Measurements from ENCODE around the gene BDH2. TPM values are rescaled to one million over a fixed set of nuclear protein-coding genes. Genes with fewer than 3 reads are reported as not detected.
A peak's percentile ranks its signal among the peaks of the same experiment; 100 is the strongest.

The BDH2 gene
- polyA plus RNA-seq, 1 of the 3 experiments (the other 2 are of a cell fraction): 57.8 TPM

DNA sequence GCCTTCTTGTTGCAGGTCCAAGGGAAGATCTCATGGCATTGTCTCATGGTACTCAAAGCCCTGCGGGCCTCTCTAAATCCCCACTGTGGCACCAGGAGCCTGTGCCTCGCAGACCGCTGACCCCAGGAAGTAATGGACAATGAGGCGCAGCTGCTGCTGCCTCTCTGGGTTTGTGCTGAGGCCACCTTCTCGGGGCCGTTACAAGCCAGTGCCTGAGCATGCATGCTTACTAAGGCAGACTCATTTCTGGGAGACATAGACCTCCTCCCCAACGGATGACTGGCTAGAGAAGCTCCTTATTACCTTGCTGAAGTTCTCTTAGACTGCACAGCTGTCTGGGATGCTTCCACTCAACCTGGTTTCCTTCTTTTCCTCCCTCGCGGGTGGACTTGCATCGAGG, 1.3 kb downstream of the BDH2 start:
- H3K9me3 ChIP-seq: no peaks in the 10 kb centered on the region
- WGBS (ENCODE audit: low lambda C conversion rate): 88% methylated on average over 9 of the region's 10 CpGs
- H3K4me3 ChIP-seq (ENCODE audit: low read depth in 2 of 2, low read length in 1 of 2): peak overlapping the region; percentile 58 to 62; a peak in 3 of 4 replicates
- no peaks in the 10 kb centered on the region for H3K27me3 ChIP-seq (ENCODE audit: insufficient read depth)
- DNase-seq: no peak
- H2AFZ ChIP-seq (ENCODE audit: low read depth): no peak overlapping the region
- CTCF ChIA-PET: interaction anchor here (0.7 to 3.0 kb wide), 8 partner anchors 9 to 667 kb away, joined by 3 to 26 read pairs (median 12); no protein-coding TSS in a partner anchor
- peaks cover 5 to 8% of the 10 kb centered on the region in 2 experiments for H3K36me3 ChIP-seq (replicated peaks in 1 of 2; ENCODE audit: control insufficient read depth in 1 of 2, insufficient read depth in 2 of 2, low read length in 1 of 2)
- H3K4me2 ChIP-seq: peak overlapping the region; percentile 84
- TF ChIP-seq CHD2 (IDR thresholded peaks at IDR 0.05; ENCODE audit: low read length, partially characterized antibody): no peak
- no peak for TF ChIP-seq EZH2phosphoT487 (IDR thresholded peaks at IDR 0.05; ENCODE audit: borderline replicate concordance, low read depth)
- TF ChIP-seq JUND (IDR thresholded peaks at IDR 0.05): no peak
- no peak for TF ChIP-seq TEAD4 (IDR thresholded peaks at IDR 0.05; ENCODE audit: borderline replicate concordance, insufficient read depth)
- TF ChIP-seq, protein P1, sequence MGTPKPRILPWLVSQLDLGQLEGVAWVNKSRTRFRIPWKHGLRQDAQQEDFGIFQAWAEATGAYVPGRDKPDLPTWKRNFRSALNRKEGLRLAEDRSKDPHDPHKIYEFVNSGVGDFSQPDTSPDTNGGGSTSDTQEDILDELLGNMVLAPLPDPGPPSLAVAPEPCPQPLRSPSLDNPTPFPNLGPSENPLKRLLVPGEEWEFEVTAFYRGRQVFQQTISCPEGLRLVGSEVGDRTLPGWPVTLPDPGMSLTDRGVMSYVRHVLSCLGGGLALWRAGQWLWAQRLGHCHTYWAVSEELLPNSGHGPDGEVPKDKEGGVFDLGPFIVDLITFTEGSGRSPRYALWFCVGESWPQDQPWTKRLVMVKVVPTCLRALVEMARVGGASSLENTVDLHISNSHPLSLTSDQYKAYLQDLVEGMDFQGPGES (IDR thresholded peaks at IDR 0.05; ENCODE audit: low read depth, low read length): no peak
- TF ChIP-seq FOXJ3 (CRISPR knock-in tag; IDR thresholded peaks at IDR 0.05): no peak
- no peaks in the 10 kb centered on the region for H3K9me2 ChIP-seq
- H3F3A ChIP-seq (replicated peaks; ENCODE audit: insufficient read depth): peaks cover 3% of the 10 kb centered on the region
- no peaks in the 10 kb centered on the region for H4K20me1 ChIP-seq (ENCODE audit: insufficient read depth)
- peaks cover 7 to 8% of the 10 kb centered on the region in 2 experiments; a peak in 3 of 4 replicates for H3K4me1 ChIP-seq (ENCODE audit: control insufficient read depth in 1 of 2, insufficient read depth in 2 of 2, low read depth in 1 of 2, low read length in 1 of 2)
- peak overlapping the region in 1 of 2 experiments; percentile 39; a peak in 1 of 4 replicates for H3K27ac ChIP-seq (ENCODE audit: low read depth in 2 of 2, low read length in 1 of 2)
- H3K9ac ChIP-seq: no peak overlapping the region; the same call in 1 of the 2 replicates
- POLR2A ChIA-PET: interaction anchor here (0.8 kb wide), 1 partner anchor 8 kb away, joined by 3 read pairs; no protein-coding TSS in a partner anchor
- H3K79me2 ChIP-seq (ENCODE audit: insufficient read depth): peaks cover 10% of the 10 kb centered on the region; the same call in 1 of the 2 replicates

- 97% methylated on average over 2 of the region's 2 CpGs for WGBS (ENCODE audit: low lambda C conversion rate)
- Histone ChIP-seq H3K27me3 (ENCODE audit: insufficient read depth) (no peaks in the 10 kb centered on the region), H3K4me3 (ENCODE audit: low read depth in 2 of 2, low read length in 1 of 2) (no peak overlapping the region), H3K9me2 (no peaks in the 10 kb centered on the region), H3K27ac (ENCODE audit: low read depth in 2 of 2, low read length in 1 of 2) (no peak overlapping the region), H3K79me2 (ENCODE audit: insufficient read depth) (peaks cover 10% of the 10 kb centered on the region; the same call in 1 of the 2 replicates), H3K4me2 (no peak overlapping the region), H3K4me1 (ENCODE audit: control insufficient read depth in 1 of 2, insufficient read depth in 2 of 2, low read depth in 1 of 2, low read length in 1 of 2) (peaks cover 7 to 8% of the 10 kb centered on the region in 2 experiments; a peak in 3 of 4 replicates), H3K36me3 (replicated peaks in 1 of 2; ENCODE audit: control insufficient read depth in 1 of 2, insufficient read depth in 2 of 2, low read length in 1 of 2) (peaks cover 9 to 16% of the 10 kb centered on the region in 2 experiments), H2AFZ (ENCODE audit: low read depth) (no peak overlapping the region), H3K9ac (no peak overlapping the region), H4K20me1 (ENCODE audit: insufficient read depth) (no peaks in the 10 kb centered on the region), H3F3A (replicated peaks; ENCODE audit: insufficient read depth) (peaks cover 3% of the 10 kb centered on the region), H3K9me3 (no peaks in the 10 kb centered on the region)
- POLR2A ChIA-PET: no interaction called here
- no peak for DNase-seq
- no peak for TF ChIP-seq MEF2A (IDR thresholded peaks at IDR 0.05; ENCODE audit: borderline replicate concordance, low read depth)
- TF ChIP-seq FOXM1 (IDR thresholded peaks at IDR 0.05; ENCODE audit: low read depth): no peak
- TF ChIP-seq, protein P2, sequence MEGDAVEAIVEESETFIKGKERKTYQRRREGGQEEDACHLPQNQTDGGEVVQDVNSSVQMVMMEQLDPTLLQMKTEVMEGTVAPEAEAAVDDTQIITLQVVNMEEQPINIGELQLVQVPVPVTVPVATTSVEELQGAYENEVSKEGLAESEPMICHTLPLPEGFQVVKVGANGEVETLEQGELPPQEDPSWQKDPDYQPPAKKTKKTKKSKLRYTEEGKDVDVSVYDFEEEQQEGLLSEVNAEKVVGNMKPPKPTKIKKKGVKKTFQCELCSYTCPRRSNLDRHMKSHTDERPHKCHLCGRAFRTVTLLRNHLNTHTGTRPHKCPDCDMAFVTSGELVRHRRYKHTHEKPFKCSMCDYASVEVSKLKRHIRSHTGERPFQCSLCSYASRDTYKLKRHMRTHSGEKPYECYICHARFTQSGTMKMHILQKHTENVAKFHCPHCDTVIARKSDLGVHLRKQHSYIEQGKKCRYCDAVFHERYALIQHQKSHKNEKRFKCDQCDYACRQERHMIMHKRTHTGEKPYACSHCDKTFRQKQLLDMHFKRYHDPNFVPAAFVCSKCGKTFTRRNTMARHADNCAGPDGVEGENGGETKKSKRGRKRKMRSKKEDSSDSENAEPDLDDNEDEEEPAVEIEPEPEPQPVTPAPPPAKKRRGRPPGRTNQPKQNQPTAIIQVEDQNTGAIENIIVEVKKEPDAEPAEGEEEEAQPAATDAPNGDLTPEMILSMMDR (IDR thresholded peaks at IDR 0.05): no peak
- no peak for TF ChIP-seq EP300 (IDR thresholded peaks at IDR 0.05; ENCODE audit: borderline replicate concordance in 1 of 2, low read depth in 1 of 2, low read length in 1 of 2)
- no peak for TF ChIP-seq JUND (IDR thresholded peaks at IDR 0.05)
- no peak for TF ChIP-seq MXI1 (IDR thresholded peaks at IDR 0.05; ENCODE audit: low read depth, low read length)
- TF ChIP-seq SIN3A (IDR thresholded peaks at IDR 0.05; ENCODE audit: borderline replicate concordance, low read depth, low read length): no peak
- no peak for TF ChIP-seq PBX3 (IDR thresholded peaks at IDR 0.05)
- TF ChIP-seq CHD2 (IDR thresholded peaks at IDR 0.05; ENCODE audit: low read length, partially characterized antibody): no peak
- TF ChIP-seq GABPA (IDR thresholded peaks at IDR 0.05; ENCODE audit: low read depth): no peak
- TF ChIP-seq, protein P3, sequence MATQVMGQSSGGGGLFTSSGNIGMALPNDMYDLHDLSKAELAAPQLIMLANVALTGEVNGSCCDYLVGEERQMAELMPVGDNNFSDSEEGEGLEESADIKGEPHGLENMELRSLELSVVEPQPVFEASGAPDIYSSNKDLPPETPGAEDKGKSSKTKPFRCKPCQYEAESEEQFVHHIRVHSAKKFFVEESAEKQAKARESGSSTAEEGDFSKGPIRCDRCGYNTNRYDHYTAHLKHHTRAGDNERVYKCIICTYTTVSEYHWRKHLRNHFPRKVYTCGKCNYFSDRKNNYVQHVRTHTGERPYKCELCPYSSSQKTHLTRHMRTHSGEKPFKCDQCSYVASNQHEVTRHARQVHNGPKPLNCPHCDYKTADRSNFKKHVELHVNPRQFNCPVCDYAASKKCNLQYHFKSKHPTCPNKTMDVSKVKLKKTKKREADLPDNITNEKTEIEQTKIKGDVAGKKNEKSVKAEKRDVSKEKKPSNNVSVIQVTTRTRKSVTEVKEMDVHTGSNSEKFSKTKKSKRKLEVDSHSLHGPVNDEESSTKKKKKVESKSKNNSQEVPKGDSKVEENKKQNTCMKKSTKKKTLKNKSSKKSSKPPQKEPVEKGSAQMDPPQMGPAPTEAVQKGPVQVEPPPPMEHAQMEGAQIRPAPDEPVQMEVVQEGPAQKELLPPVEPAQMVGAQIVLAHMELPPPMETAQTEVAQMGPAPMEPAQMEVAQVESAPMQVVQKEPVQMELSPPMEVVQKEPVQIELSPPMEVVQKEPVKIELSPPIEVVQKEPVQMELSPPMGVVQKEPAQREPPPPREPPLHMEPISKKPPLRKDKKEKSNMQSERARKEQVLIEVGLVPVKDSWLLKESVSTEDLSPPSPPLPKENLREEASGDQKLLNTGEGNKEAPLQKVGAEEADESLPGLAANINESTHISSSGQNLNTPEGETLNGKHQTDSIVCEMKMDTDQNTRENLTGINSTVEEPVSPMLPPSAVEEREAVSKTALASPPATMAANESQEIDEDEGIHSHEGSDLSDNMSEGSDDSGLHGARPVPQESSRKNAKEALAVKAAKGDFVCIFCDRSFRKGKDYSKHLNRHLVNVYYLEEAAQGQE (IDR thresholded peaks at IDR 0.05; ENCODE audit: low read depth, low read length): no peak
- TF ChIP-seq RFX5 (IDR thresholded peaks at IDR 0.05; ENCODE audit: low read length): no peak
- TF ChIP-seq POLR2AphosphoS5 (IDR thresholded peaks at IDR 0.05; ENCODE audit: low read depth, low read length): no peak
- TF ChIP-seq NFIC (IDR thresholded peaks at IDR 0.05; ENCODE audit: borderline replicate concordance): no peak
- CTCF ChIA-PET: interaction anchor here (1.6 kb wide), 1 partner anchor 15 kb away, joined by 8 read pairs; no protein-coding TSS in a partner anchor
Observed at GRCh38 chr4:103097112-103097511, 2.5 kb downstream of the BDH2 start.

Data from SK-N-SH (cell line).